ENCODE data around the gene CNN2.

CNN2 gene

DNA sequence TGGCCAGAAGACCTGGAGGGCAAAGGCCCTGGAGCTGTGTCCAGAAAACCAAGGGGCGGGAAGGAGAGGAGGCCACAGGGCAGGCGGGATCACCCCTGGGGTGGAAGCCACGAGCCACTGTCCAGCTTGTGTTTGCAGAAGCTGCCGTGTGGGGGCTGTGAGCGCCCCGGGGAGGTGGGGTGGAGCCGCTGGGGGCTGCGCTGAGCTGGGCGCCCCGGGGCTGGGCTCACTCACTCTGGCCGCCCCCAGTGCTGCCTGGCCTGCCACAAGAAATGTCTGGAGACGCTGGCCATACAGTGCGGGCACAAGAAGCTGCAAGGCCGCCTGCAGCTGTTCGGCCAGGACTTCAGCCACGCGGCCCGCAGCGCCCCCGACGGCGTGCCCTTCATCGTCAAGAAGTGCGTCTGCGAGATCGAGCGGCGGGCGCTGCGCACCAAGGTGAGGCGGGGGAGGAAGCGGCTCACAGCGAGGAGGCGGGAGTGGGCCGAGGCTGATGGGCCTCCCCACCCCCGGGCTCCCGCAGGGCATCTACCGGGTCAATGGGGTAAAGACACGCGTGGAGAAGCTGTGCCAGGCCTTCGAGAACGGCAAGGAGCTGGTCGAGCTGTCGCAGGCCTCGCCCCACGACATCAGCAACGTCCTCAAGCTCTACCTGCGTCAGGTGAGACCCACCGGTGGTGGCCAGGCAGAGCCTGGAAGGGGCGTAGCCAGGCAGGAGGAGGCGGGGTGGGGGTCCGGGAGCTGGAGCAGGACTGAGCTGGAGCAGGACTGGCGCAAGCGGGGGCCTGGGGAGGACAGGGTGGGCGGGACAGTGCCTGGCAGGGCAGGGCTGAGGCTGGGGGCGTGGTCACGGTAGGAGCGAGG, 55.1 kb downstream of the CNN2 start:
- DNase-seq (ENCODE audit: low read depth): no peak

GRCh38 chr19:1082165-1082927, 55.9 kb downstream of the CNN2 start:
- no peak for DNase-seq (ENCODE audit: low read depth)

- DNase-seq (ENCODE audit: low read depth): no peak
Measured at GRCh38 chr19:1082928-1083816, 56.8 kb downstream of the CNN2 start.

- no peak for DNase-seq (ENCODE audit: low read depth)
Measured at GRCh38 chr19:1084024-1084868, 57.8 kb downstream of the CNN2 start.

GRCh38 chr19:1085053-1085658, 58.7 kb downstream of the CNN2 start:
- no peak for DNase-seq (ENCODE audit: low read depth)

DNA sequence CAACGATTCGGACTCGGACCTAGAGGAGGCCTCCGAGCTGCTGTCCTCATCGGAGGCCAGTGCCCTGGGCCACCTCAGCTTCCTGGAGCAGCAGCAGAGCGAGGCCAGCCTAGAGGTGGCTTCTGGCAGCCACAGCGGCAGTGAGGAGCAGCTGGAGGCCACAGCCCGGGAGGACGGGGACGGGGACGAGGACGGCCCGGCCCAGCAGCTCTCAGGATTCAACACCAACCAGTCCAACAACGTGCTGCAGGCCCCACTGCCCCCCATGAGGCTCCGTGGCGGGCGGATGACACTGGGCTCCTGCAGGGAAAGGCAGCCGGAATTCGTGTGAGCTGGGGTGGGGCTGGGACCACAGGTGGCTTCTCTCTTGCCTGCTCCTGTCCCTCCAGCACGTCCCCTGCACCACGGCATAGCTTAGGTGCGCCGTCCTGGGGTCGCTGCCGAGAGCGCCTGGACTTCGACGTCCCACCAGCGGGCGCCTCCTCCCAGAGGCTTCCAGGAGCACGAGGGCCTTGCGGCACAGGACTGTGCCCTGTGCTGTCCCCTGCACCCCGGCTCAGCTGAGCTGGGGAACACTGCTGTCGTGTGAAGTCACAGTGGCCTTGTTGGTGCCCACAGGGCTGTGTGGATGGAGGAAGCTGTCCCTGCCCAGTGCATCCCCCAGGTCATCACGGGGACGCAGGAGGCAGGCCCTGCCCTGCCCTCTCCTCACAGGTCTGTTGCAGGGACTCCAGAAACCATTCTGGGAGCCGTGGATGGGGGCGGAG, 59.5 kb downstream of the CNN2 start:
- no peak for DNase-seq (ENCODE audit: low read depth)

DNA sequence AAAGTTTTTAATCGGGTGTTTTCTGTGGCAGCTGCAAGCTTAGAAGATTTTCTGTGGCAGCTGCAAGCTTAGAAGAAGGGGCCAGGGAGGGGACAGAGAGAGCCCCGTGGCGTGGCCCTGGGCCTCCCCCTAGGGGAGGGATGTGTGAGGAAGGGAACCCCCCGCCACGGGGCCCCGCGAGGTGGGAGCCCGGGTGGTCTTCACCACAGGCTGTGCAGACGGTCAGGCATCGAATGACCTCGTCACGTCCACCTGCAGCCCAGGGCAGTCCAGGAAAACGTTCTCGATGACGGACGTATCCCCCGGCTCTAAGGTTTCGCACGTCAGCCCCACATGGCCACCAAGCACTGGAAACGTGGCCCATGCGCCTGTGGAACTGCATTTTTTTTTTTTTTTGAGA, 60.2 kb downstream of the CNN2 start:
- DNase-seq (ENCODE audit: low read depth): no peak

GRCh38 chr19:1087813-1088415, 61.5 kb downstream of the CNN2 start:
- DNase-seq (ENCODE audit: low read depth): no peak

GRCh38 chr19:1088416-1089010, 62.1 kb downstream of the CNN2 start:
- no peak for DNase-seq (ENCODE audit: low read depth)

All from stimulated activated CD8-positive, alpha-beta memory T cell treated with anti-CD3 and anti-CD28 coated beads, Interleukin-15, amount 100 ng/mL, for 24 hours (primary cell).